Upper lobe of left lung (tissue), 4 donors: ENCODE measurements around the gene PTPN6.

Experiments
- CTCF ChIP-seq, 6 experiments: fragments of 450-650 bp in 4 of 6; fragments of 200-600 bp in 2 of 6; sonication (generic) in 2 of 6; IDR thresholded peaks; one replicate each; pipeline ENCODE4 v1.5.1; 2016 to 2019; ENCODE audit warnings: antibody characterized with exemption in 6 of 6
- EP300 ChIP-seq, 4 donors: sonication (generic); formaldehyde crosslinking; IDR thresholded peaks; one replicate each; pipeline ENCODE4 v1.5.1; 2017; ENCODE audit warnings: antibody characterized with exemption in 4 of 4, control low read depth in 2 of 4
- POLR2A ChIP-seq, 4 donors: fragments of 450-650 bp; IDR thresholded peaks; one replicate each; pipeline ENCODE4 v1.5.1; 2016 to 2017; ENCODE audit warnings: antibody characterized with exemption in 4 of 4, mild to moderate bottlenecking in 2 of 4
- POLR2AphosphoS5 ChIP-seq, 2 donors: sonication (generic); formaldehyde crosslinking; IDR thresholded peaks; one replicate each; pipeline ENCODE4 v1.5.1; 2017; ENCODE audit warnings: antibody characterized with exemption in 2 of 2

- TF ChIP-seq EP300 (IDR thresholded peaks at IDR 0.05) (peak in 1 of 4 donors; percentile 3), CTCF (IDR thresholded peaks at IDR 0.05) (no peak), POLR2A (IDR thresholded peaks at IDR 0.05) (peak in 2 of 4 donors; percentile 47 to 53), POLR2AphosphoS5 (IDR thresholded peaks at IDR 0.05) (peak; percentile 44 to 52)
Measured at GRCh38 chr12:6959058-6959804, 8.1 kb downstream of the PTPN6 start.
